Measurements from ENCODE around the gene ZNF138. TPM values are rescaled to one million over a fixed set of nuclear protein-coding genes. Genes with fewer than 3 reads are reported as not detected.
"Not testable (repeated sequence)": the region's sequence is repeated elsewhere in the genome, so short reads cannot be mapped to it uniquely, and the experiment has no call there.

ZNF138 gene
- polyA plus RNA-seq (ENCODE audit: insufficient read length) = 11.7 TPM

GRCh38 chr7:64794171-64794844 is at the start of gene ZNF138:
Gene ZNF138 (plus strand): TSS chr7:64794428. CDS start chr7:64794569, 141 bp downstream.
- peak; percentile 95 for DNase-seq

GRCh38 chr7:64744680-64745079 is 49.5 kb upstream of the ZNF138 start:
- DNase-seq = no peak

- no peak for DNase-seq
Measured at GRCh38 chr7:64747802-64748201, 46.4 kb upstream of the ZNF138 start.

- DNase-seq = no peak
Measured at GRCh38 chr7:64753032-64753431, 41.2 kb upstream of the ZNF138 start.

GRCh38 chr7:64755865-64756264 is 38.4 kb upstream of the ZNF138 start:
- no peak for DNase-seq

- no peak for DNase-seq
Measured at GRCh38 chr7:64758151-64758550, 36.1 kb upstream of the ZNF138 start.

GRCh38 chr7:64768824-64769223 is 25.4 kb upstream of the ZNF138 start:
- DNase-seq = no peak

GRCh38 chr7:64774204-64774842 is 19.9 kb upstream of the ZNF138 start:
- DNase-seq = no peak

- DNase-seq = no peak
Measured at GRCh38 chr7:64775289-64775688, 18.9 kb upstream of the ZNF138 start.

- DNase-seq = not testable (repeated sequence)
Measured at GRCh38 chr7:64784842-64785241, 9.4 kb upstream of the ZNF138 start.

GRCh38 chr7:64787295-64787694 is 6.9 kb upstream of the ZNF138 start:
- DNase-seq = no peak

- not testable (repeated sequence) for DNase-seq
Measured at GRCh38 chr7:64789241-64789640, 5.0 kb upstream of the ZNF138 start.

- DNase-seq = no peak
Measured at GRCh38 chr7:64793106-64793755, 997 bp upstream of the ZNF138 start.

- no peak for DNase-seq
Measured at GRCh38 chr7:64795176-64795575, 948 bp downstream of the ZNF138 start.

GRCh38 chr7:64799169-64799568 is 4.9 kb downstream of the ZNF138 start:
- not testable (repeated sequence) for DNase-seq

GRCh38 chr7:64802699-64803098 is 8.5 kb downstream of the ZNF138 start:
- no peak for DNase-seq

- no peak for DNase-seq
Measured at GRCh38 chr7:64807731-64808365, 13.6 kb downstream of the ZNF138 start.

GRCh38 chr7:64811767-64812166 is 17.5 kb downstream of the ZNF138 start:
- DNase-seq = no peak

GRCh38 chr7:64830926-64831325 is 36.7 kb downstream of the ZNF138 start:
- no peak for DNase-seq

- no peak for DNase-seq
Measured at GRCh38 chr7:64832136-64832535, 37.9 kb downstream of the ZNF138 start.

GRCh38 chr7:64834989-64835388 is 40.8 kb downstream of the ZNF138 start:
- no peak for DNase-seq

GRCh38 chr7:64835856-64836255 is 41.6 kb downstream of the ZNF138 start:
- not testable (repeated sequence) for DNase-seq

GRCh38 chr7:64838051-64838450 is 43.8 kb downstream of the ZNF138 start:
- not testable (repeated sequence) for DNase-seq

Data from hindlimb muscle (tissue), 1 donor.